ENCODE measurements around the gene HOXC9. TPM values are rescaled to one million over a fixed set of nuclear protein-coding genes. Genes with fewer than 3 reads are reported as not detected.

Gene HOXC9
- total and polyA plus RNA-seq, 4 donors = not detected

DNA sequence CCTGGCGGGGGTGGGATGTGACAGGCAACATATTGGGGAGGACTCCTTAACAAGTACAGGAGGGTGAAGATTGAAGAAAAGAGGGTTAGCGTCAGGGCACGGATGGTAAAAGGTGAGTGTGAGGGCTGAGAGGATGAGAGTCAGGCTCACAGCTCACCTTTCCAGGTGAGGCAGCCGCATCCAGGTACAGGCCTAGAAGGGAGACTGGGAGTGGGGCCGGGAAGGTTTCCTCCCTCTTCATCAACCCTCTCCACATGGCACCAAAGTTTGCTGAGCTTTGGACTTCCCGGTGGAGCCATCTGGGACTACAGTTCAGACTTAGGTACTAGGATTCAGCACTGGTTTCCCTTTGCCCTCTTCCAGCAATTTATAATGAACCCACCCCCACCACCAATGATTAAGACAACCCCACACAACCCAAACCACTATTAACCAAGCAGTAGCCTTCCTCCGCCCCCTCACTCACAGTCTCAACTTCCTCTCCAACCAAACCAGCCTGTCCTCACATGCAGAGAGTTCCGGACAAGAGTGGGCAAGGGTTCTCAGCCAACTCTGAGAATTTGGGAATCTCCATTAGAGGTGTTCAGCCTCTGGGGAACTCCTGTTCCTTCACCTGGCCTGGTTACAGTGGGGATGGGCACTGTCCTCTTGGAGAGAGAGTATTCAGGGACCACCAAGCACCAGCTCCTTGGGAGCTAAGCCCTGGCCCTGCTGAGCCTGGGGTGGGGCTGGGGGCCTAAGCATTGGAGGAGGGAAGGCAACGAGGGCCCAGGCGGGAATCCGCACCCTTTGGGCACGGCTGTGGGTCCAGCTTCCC is 51.3 kb downstream of the HOXC9 start:
- Histone ChIP-seq H3K27me3 (ENCODE audit: control insufficient read depth in 4 of 4, insufficient read depth in 4 of 4, low read length in 3 of 4) (peaks cover 11 to 34% (median 22%) of the 10 kb centered on the region in 4 donors), H3K9ac (ENCODE audit: low read depth in 1 of 2, low read length in 2 of 2) (no peak overlapping the region), H3K4me1 (ENCODE audit: control insufficient read depth in 4 of 4, insufficient read depth in 4 of 4, low read length in 3 of 4) (no peaks in the 10 kb centered on the region), H3K4me3 (ENCODE audit: low read depth in 1 of 3, low read length in 3 of 3) (no peak overlapping the region), H3K27ac (ENCODE audit: low read depth in 1 of 2, low read length in 2 of 2) (no peak overlapping the region), H3K36me3 (ENCODE audit: control insufficient read depth in 4 of 4, insufficient read depth in 3 of 4, low read depth in 1 of 4, low read length in 3 of 4) (no peaks in the 10 kb centered on the region), H3K9me3 (ENCODE audit: control insufficient read depth in 4 of 4, low read length in 3 of 4) (no peaks in the 10 kb centered on the region)
- TF ChIP-seq HNF4G (IDR thresholded peaks at IDR 0.05) (no peak), YY1 (IDR thresholded peaks at IDR 0.05) (no peak), HNF4A (conservative IDR thresholded peaks at IDR 0.05) (no peak), NR2F2 (IDR thresholded peaks at IDR 0.05) (no peak), GABPA (IDR thresholded peaks at IDR 0.05 in 1 of 2, conservative IDR thresholded peaks at IDR 0.05 in 1 of 2) (no peak), EGR1 (IDR thresholded peaks at IDR 0.05; ENCODE audit: low read depth in 2 of 2) (no peak), RXRA (IDR thresholded peaks at IDR 0.05) (no peak), FOXA1 (IDR thresholded peaks at IDR 0.05) (no peak), FOXA2 (IDR thresholded peaks at IDR 0.05) (no peak), RAD21 (IDR thresholded peaks at IDR 0.05) (no peak), JUND (IDR thresholded peaks at IDR 0.05) (no peak), TAF1 (conservative IDR thresholded peaks at IDR 0.05) (no peak)
- TF ChIP-seq, protein P1, sequence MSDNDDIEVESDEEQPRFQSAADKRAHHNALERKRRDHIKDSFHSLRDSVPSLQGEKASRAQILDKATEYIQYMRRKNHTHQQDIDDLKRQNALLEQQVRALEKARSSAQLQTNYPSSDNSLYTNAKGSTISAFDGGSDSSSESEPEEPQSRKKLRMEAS (IDR thresholded peaks at IDR 0.05) = no peak
- TF ChIP-seq, protein P2, sequence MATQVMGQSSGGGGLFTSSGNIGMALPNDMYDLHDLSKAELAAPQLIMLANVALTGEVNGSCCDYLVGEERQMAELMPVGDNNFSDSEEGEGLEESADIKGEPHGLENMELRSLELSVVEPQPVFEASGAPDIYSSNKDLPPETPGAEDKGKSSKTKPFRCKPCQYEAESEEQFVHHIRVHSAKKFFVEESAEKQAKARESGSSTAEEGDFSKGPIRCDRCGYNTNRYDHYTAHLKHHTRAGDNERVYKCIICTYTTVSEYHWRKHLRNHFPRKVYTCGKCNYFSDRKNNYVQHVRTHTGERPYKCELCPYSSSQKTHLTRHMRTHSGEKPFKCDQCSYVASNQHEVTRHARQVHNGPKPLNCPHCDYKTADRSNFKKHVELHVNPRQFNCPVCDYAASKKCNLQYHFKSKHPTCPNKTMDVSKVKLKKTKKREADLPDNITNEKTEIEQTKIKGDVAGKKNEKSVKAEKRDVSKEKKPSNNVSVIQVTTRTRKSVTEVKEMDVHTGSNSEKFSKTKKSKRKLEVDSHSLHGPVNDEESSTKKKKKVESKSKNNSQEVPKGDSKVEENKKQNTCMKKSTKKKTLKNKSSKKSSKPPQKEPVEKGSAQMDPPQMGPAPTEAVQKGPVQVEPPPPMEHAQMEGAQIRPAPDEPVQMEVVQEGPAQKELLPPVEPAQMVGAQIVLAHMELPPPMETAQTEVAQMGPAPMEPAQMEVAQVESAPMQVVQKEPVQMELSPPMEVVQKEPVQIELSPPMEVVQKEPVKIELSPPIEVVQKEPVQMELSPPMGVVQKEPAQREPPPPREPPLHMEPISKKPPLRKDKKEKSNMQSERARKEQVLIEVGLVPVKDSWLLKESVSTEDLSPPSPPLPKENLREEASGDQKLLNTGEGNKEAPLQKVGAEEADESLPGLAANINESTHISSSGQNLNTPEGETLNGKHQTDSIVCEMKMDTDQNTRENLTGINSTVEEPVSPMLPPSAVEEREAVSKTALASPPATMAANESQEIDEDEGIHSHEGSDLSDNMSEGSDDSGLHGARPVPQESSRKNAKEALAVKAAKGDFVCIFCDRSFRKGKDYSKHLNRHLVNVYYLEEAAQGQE (IDR thresholded peaks at IDR 0.05) = no peak
- TF ChIP-seq, protein P3, sequence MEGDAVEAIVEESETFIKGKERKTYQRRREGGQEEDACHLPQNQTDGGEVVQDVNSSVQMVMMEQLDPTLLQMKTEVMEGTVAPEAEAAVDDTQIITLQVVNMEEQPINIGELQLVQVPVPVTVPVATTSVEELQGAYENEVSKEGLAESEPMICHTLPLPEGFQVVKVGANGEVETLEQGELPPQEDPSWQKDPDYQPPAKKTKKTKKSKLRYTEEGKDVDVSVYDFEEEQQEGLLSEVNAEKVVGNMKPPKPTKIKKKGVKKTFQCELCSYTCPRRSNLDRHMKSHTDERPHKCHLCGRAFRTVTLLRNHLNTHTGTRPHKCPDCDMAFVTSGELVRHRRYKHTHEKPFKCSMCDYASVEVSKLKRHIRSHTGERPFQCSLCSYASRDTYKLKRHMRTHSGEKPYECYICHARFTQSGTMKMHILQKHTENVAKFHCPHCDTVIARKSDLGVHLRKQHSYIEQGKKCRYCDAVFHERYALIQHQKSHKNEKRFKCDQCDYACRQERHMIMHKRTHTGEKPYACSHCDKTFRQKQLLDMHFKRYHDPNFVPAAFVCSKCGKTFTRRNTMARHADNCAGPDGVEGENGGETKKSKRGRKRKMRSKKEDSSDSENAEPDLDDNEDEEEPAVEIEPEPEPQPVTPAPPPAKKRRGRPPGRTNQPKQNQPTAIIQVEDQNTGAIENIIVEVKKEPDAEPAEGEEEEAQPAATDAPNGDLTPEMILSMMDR (IDR thresholded peaks at IDR 0.05; ENCODE audit: low read depth, low read length, missing input control) = no peak
- TF ChIP-seq, protein P4, sequence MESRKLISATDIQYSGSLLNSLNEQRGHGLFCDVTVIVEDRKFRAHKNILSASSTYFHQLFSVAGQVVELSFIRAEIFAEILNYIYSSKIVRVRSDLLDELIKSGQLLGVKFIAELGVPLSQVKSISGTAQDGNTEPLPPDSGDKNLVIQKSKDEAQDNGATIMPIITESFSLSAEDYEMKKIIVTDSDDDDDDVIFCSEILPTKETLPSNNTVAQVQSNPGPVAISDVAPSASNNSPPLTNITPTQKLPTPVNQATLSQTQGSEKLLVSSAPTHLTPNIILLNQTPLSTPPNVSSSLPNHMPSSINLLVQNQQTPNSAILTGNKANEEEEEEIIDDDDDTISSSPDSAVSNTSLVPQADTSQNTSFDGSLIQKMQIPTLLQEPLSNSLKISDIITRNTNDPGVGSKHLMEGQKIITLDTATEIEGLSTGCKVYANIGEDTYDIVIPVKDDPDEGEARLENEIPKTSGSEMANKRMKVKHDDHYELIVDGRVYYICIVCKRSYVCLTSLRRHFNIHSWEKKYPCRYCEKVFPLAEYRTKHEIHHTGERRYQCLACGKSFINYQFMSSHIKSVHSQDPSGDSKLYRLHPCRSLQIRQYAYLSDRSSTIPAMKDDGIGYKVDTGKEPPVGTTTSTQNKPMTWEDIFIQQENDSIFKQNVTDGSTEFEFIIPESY (IDR thresholded peaks at IDR 0.05) = no peak
- TF ChIP-seq, protein P5, sequence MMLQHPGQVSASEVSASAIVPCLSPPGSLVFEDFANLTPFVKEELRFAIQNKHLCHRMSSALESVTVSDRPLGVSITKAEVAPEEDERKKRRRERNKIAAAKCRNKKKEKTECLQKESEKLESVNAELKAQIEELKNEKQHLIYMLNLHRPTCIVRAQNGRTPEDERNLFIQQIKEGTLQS (IDR thresholded peaks at IDR 0.05) = no peak
- DNase-seq (ENCODE audit: low spot score) = no peak
- 16% methylated on average over 12 of the region's 12 CpGs for WGBS

Measured in liver (tissue), 9 donors.